Prostate gland (tissue), 2 donors: ENCODE measurements around the gene SCFD2. TPM values are rescaled to one million over a fixed set of nuclear protein-coding genes. Genes with fewer than 3 reads are reported as not detected.

Experiments
- DNase-seq: peaks from one replicate; pipeline ENCODE4 v3.0.0-alpha.2; 2019; ENCODE audit warnings: low spot score
- H3K27ac ChIP-seq, 2 donors: fragments of 200-600 bp; sonication (generic); 2 replicates each; pipeline ENCODE4 v1.5.1; 2017 to 2019
- H3K27me3 ChIP-seq: fragments of 200-600 bp; sonication (generic); replicated peaks from 2 replicates; pipeline ENCODE4 v1.5.1; 2019; ENCODE audit not compliant: insufficient read depth
- H3K36me3 ChIP-seq, 2 donors: fragments of 200-600 bp; sonication (generic); 1 replicate in 1 of 2; 2 replicates in 1 of 2; pipeline versions ENCODE4 v1.5.1 to v1.8.1; 2017 to 2019
- H3K4me1 ChIP-seq: fragments of 200-600 bp; sonication (generic); replicated peaks from 2 replicates; pipeline ENCODE4 v1.5.1; 2019
- H3K4me3 ChIP-seq, 2 donors: fragments of 200-600 bp; sonication (generic); 2 replicates each; pipeline ENCODE4 v1.5.1; 2017 to 2019
- H3K9me3 ChIP-seq: fragments of 200-600 bp; sonication (generic); 2 replicates; pipeline ENCODE4 v1.5.1; 2017
- CTCF ChIP-seq, 4 experiments: fragments of 200-600 bp in 2 of 4; fragments of 450-650 bp in 2 of 4; sonication (generic) in 2 of 4; IDR thresholded peaks; 1 replicate in 3 of 4; 2 replicates in 1 of 4; pipeline ENCODE4 v1.5.1; 2016 to 2019; ENCODE audit warnings: antibody characterized with exemption in 4 of 4, mild to moderate bottlenecking in 2 of 4, moderate library complexity in 2 of 4
- POLR2A ChIP-seq: fragments of 450-650 bp; IDR thresholded peaks from one replicate; pipeline ENCODE4 v1.6.1; 2016; ENCODE audit warnings: antibody characterized with exemption, mild to moderate bottlenecking
- POLR2AphosphoS5 ChIP-seq: sonication (generic); formaldehyde crosslinking; IDR thresholded peaks from one replicate; pipeline ENCODE4 v1.6.1; 2017; ENCODE audit warnings: antibody characterized with exemption
- WGBS: methylation state at CpG from one replicate; pipeline ENCODE4 v1.1.5; 2018; 5-methylcytosine and 5-hydroxymethylcytosine counted together
- intact Hi-C: fragments of 100-400 bp; cut with DNase I; formaldehyde crosslinking; loops from one replicate; pipeline ENCODE4 v1.14.2; 2022
- total RNA-seq, 2 donors: library from RNA; depleted of rRNA; stranded (reverse); fragments of >200 nt; gene quantifications; one replicate each; pipeline ENCODE4 v1.1.0, GENCODE V29; 2016

The SCFD2 gene
- total RNA-seq, 2 donors from 2014 or later, result 10.7 to 21.1 TPM

GRCh38 chr4:53022513-53023100, 343.3 kb downstream of the SCFD2 start:
- intact Hi-C loops, result no loop called here
- Histone ChIP-seq H3K9me3 (no peaks in the 10 kb centered on the region), H3K4me1 (no peaks in the 10 kb centered on the region), H3K36me3 (no peaks in the 10 kb centered on the region), H3K27ac (no peak overlapping the region), H3K27me3 (no peaks in the 10 kb centered on the region), H3K4me3 (no peak overlapping the region)
- peak; percentile 40 for DNase-seq
- TF ChIP-seq POLR2A, result no peak
- TF ChIP-seq CTCF (IDR thresholded peaks at IDR 0.05), result no peak
- TF ChIP-seq POLR2AphosphoS5, result peak; percentile 18
- WGBS, result 44% methylated on average over 2 of the region's 2 CpGs

GRCh38 chr4:53021754-53022512, 343.9 kb downstream of the SCFD2 start:
- Histone ChIP-seq H3K9me3 (no peaks in the 10 kb centered on the region), H3K27ac (no peak overlapping the region), H3K27me3 (no peaks in the 10 kb centered on the region), H3K4me3 (no peak overlapping the region), H3K36me3 (no peaks in the 10 kb centered on the region), H3K4me1 (no peaks in the 10 kb centered on the region)
- intact Hi-C loops, result no loop called here
- no peak for DNase-seq
- 57% methylated on average over 2 of the region's 2 CpGs for WGBS
- TF ChIP-seq POLR2AphosphoS5 (no peak), CTCF (IDR thresholded peaks at IDR 0.05) (no peak), POLR2A (no peak)

- H3K4me3 ChIP-seq, result no peak overlapping the region
- 81% methylated on average over 6 of the region's 6 CpGs for WGBS
- H3K9me3 ChIP-seq, result no peaks in the 10 kb centered on the region
- DNase-seq, result no peak
- no peak overlapping the region for H3K27ac ChIP-seq
- H3K36me3 ChIP-seq, result no peaks in the 10 kb centered on the region
- intact Hi-C loops, result no loop called here
- H3K27me3 ChIP-seq, result no peaks in the 10 kb centered on the region
- no peaks in the 10 kb centered on the region for H3K4me1 ChIP-seq
- TF ChIP-seq POLR2A (no peak), CTCF (IDR thresholded peaks at IDR 0.05) (no peak), POLR2AphosphoS5 (no peak)
These were observed 346.1 kb downstream of the SCFD2 start for GRCh38 chr4:53019485-53020382.

GRCh38 chr4:53018471-53018870, 347.4 kb downstream of the SCFD2 start:
- Histone ChIP-seq H3K4me1 (no peaks in the 10 kb centered on the region), H3K9me3 (no peaks in the 10 kb centered on the region), H3K27ac (no peak overlapping the region), H3K4me3 (no peak overlapping the region), H3K27me3 (no peaks in the 10 kb centered on the region), H3K36me3 (no peaks in the 10 kb centered on the region)
- 97% methylated on average over 3 of the region's 3 CpGs for WGBS
- DNase-seq, result no peak
- intact Hi-C loops, result no loop called here
- TF ChIP-seq POLR2A, result no peak
- no peak for TF ChIP-seq POLR2AphosphoS5
- no peak for TF ChIP-seq CTCF (IDR thresholded peaks at IDR 0.05)
